GM21737 (cell line): ENCODE measurements around the gene ZNF793.

ENCODE experiments used
- ATAC-seq: cut with Tn5 transposase; IDR thresholded peaks from one replicate; pipeline ENCODE4 v1.9.1; 2021; ENCODE audit warnings: mild to moderate bottlenecking, moderate library complexity; ENCODE audit not compliant: unreplicated experiment

ZNF793 gene

GRCh38 chr19:37506387-37507166 is at the start of gene ZNF793:
Gene ZNF793, plus strand, starts transcription at chr19:37506939. Its CDS starts 16,501 bp downstream, at chr19:37523440.
- ATAC-seq: peak; percentile 67

- ATAC-seq: no peak
Observed at GRCh38 chr19:37466277-37466797, 40.4 kb upstream of the ZNF793 start.

GRCh38 chr19:37466798-37467607 is 39.7 kb upstream of the ZNF793 start, which contains the start of gene ZNF569:
Gene ZNF569, minus strand, starts transcription at chr19:37467444. Its CDS starts 22,523 bp downstream, at chr19:37444921.
- peak; percentile 62 for ATAC-seq

- no peak for ATAC-seq
Observed at GRCh38 chr19:37467608-37468090, 39.1 kb upstream of the ZNF793 start.

- peak; percentile 53 for ATAC-seq
Observed at GRCh38 chr19:37468961-37469777, 37.6 kb upstream of the ZNF793 start, which contains the start of gene ZNF570. Gene ZNF570, plus strand, starts transcription at chr19:37469356. Its CDS starts 999 bp downstream, at chr19:37470355.

- no peak for ATAC-seq
Observed at GRCh38 chr19:37470216-37470615, 36.5 kb upstream of the ZNF793 start.

GRCh38 chr19:37472165-37472564 is 34.6 kb upstream of the ZNF793 start:
- no peak for ATAC-seq

- no peak for ATAC-seq
Observed at GRCh38 chr19:37484406-37485168, 22.2 kb upstream of the ZNF793 start.

GRCh38 chr19:37492213-37492612 is 14.5 kb upstream of the ZNF793 start:
- ATAC-seq: no peak

- peak; percentile 27 for ATAC-seq
Observed at GRCh38 chr19:37505958-37506386, 767 bp upstream of the ZNF793 start.

- ATAC-seq: no peak
Observed at GRCh38 chr19:37507167-37507464, 377 bp downstream of the ZNF793 start.

- no peak for ATAC-seq
Observed at GRCh38 chr19:37511186-37511585, 4.4 kb downstream of the ZNF793 start.

GRCh38 chr19:37511821-37512220 is 5.1 kb downstream of the ZNF793 start:
- no peak for ATAC-seq

- ATAC-seq: no peak
Observed at GRCh38 chr19:37513397-37513796, 6.7 kb downstream of the ZNF793 start.

- ATAC-seq: no peak
Observed at GRCh38 chr19:37519890-37520289, 13.2 kb downstream of the ZNF793 start.

GRCh38 chr19:37537391-37537947 is 30.7 kb downstream of the ZNF793 start:
- no peak for ATAC-seq

- ATAC-seq: no peak
Observed at GRCh38 chr19:37551129-37551993, 44.6 kb downstream of the ZNF793 start.

GRCh38 chr19:37563518-37563917 is 56.8 kb downstream of the ZNF793 start:
- ATAC-seq: no peak
